ENCODE results near the gene TSEN2.

The TSEN2 gene

DNA sequence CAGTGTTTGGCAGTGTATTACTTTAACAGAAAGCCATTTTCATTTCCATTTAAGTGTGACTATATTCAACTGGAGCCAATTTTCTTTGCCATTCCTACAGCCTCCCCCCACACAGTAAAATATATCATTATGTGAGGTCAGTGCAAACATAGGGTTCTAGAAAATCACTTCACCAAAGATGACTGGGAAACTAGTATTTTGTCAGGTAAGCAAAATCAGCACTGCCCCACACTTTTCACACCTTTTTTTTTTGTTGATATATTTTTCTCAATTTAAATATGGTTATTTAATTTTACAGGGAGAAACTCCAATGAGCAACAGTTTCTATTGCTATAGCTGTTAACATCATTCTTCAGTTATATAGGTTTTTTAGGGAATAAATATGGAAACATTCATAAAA lies 31.4 kb downstream of the TSEN2 start:
- TF ChIP-seq, protein P1, sequence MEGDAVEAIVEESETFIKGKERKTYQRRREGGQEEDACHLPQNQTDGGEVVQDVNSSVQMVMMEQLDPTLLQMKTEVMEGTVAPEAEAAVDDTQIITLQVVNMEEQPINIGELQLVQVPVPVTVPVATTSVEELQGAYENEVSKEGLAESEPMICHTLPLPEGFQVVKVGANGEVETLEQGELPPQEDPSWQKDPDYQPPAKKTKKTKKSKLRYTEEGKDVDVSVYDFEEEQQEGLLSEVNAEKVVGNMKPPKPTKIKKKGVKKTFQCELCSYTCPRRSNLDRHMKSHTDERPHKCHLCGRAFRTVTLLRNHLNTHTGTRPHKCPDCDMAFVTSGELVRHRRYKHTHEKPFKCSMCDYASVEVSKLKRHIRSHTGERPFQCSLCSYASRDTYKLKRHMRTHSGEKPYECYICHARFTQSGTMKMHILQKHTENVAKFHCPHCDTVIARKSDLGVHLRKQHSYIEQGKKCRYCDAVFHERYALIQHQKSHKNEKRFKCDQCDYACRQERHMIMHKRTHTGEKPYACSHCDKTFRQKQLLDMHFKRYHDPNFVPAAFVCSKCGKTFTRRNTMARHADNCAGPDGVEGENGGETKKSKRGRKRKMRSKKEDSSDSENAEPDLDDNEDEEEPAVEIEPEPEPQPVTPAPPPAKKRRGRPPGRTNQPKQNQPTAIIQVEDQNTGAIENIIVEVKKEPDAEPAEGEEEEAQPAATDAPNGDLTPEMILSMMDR (IDR thresholded peaks at IDR 0.05; ENCODE audit: control extremely low read depth, extremely low read depth, low read depth, missing control alignments), result no peak
- ChIA-PET CTCF (no interaction called here), POLR2A (no interaction called here)
- no peak for DNase-seq (ENCODE audit: extremely low spot score)

DNA sequence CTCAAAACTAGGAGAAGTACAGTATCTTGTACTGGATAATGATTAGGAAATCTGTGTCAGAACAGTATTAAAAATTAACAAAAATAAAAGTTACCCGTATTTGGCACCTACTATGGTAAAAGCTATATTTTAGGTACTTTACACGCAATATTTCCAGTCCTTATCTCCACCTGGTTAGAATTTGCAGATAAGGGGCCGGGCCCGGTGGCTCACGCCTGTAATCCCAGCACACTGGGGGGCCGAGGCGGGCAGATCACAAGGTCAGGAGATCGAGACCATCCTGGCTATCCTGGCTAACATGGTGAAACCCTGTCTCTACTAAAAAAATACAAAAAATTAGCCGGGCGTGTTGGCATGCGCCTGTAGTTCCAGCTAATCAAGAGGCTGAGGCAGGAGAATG lies 32.6 kb downstream of the TSEN2 start:
- CTCF ChIA-PET, result interaction anchor here (1.0 kb wide), 1 partner anchor 270 kb away, joined by 4 read pairs; no protein-coding TSS in a partner anchor
- TF ChIP-seq, protein P1 (IDR thresholded peaks at IDR 0.05; ENCODE audit: control extremely low read depth, extremely low read depth, low read depth, missing control alignments), result no peak

DNA sequence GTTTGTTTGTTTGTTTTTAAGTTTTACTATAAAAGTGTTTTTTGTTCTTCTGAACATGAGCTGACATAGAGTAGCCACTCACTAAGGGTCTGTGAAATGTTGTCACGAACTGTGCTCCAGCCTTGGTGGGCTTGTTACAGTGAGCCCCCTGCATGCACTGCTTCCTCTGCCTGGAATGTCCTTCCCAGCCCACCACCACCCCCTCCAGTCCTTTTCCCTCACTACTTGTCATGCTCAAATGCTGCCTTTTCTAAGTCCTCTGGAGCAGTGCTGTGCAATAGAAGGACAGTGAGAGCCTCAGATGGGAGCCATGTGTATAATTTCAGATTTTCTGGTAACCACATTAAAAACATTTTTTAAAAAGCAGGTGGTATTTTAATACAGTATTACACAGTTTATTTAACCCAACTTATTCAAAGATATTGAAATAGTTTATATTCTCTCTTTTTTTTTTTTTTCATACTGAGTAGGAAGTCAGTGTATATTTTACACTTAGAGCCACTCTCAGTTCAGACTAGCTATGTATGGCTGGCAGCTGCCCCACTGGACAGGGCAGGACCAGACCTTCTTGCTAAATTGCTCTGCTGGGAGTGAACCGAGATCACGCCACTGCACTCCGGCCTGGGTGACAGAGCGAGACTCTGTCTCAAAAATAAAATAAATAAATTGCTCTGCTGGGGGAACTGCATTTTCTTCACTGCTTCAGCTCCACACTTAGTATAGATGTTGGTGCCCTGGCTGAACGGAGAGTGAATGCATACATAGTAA lies 34.2 kb downstream of the TSEN2 start:
- DNase-seq (ENCODE audit: extremely low spot score), result no peak
- ChIA-PET POLR2A (no interaction called here), CTCF (interaction anchor here (0.9 to 1.6 kb wide), 4 partner anchors 9 to 39 kb away, joined by 3 to 5 read pairs (median 4); no protein-coding TSS in a partner anchor)

More for the DNA sequence above, 32.6 kb downstream of the TSEN2 start:
- no peak for DNase-seq (ENCODE audit: extremely low spot score)
- POLR2A ChIA-PET, result no interaction called here

GRCh38 chr3:12521010-12521409 lies 36.7 kb downstream of the TSEN2 start:
- ChIA-PET CTCF (no interaction called here), POLR2A (no interaction called here)

More for the DNA sequence above, 34.2 kb downstream of the TSEN2 start:
- TF ChIP-seq, protein P1 (IDR thresholded peaks at IDR 0.05; ENCODE audit: control extremely low read depth, extremely low read depth, low read depth, missing control alignments), result no peak

DNA sequence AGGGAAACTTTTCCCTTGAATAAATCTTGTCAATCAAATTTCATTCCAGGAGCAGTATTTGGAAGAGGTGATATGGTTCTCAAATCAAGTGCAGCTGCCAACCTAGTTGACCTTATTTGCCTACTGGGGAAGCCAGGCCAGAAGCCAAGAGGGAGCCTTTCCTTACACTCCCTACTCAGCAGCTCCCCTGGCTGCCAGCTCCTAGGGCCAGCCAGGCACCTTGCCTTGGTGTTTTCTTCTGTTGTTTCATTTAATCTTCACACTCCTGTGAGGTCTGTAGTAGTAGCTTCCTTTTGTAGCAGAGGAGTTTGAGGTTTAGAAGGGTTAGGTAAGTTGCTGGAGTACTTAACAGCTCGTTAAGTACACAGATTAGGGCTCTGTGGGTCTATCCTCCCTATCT lies 38.4 kb downstream of the TSEN2 start:
- TF ChIP-seq, protein P1 (IDR thresholded peaks at IDR 0.05; ENCODE audit: control extremely low read depth, extremely low read depth, low read depth, missing control alignments), result no peak
- ChIA-PET CTCF (interaction anchor here (0.7 to 0.9 kb wide), 3 partner anchors 9 to 385 kb away, joined by 3 read pairs; no protein-coding TSS in a partner anchor), POLR2A (no interaction called here)
- no peak for DNase-seq (ENCODE audit: extremely low spot score)

More at GRCh38 chr3:12521010-12521409, 36.7 kb downstream of the TSEN2 start:
- TF ChIP-seq, protein P1 (IDR thresholded peaks at IDR 0.05; ENCODE audit: control extremely low read depth, extremely low read depth, low read depth, missing control alignments), result no peak
- DNase-seq (ENCODE audit: extremely low spot score), result no peak

- ChIA-PET CTCF (no interaction called here), POLR2A (no interaction called here)
- TF ChIP-seq, protein P1 (IDR thresholded peaks at IDR 0.05; ENCODE audit: control extremely low read depth, extremely low read depth, low read depth, missing control alignments), result no peak
- DNase-seq (ENCODE audit: extremely low spot score), result no peak
Observed at GRCh38 chr3:12527757-12528143, 43.5 kb downstream of the TSEN2 start.

Measured in GM10248 (cell line).